Stimulated activated CD4-positive, alpha-beta T cell treated with anti-CD3 and anti-CD28 coated beads, Interleukin-4, amount 100 ng/mL, for 24 hours (primary cell): ENCODE data around the gene MAGEC1.
"Not testable (repeated sequence)": the region's sequence is repeated elsewhere in the genome, so short reads cannot be mapped to it uniquely, and the experiment has no call there.

ENCODE experiments used
- DNase-seq: peaks from one replicate; pipeline ENCODE4 v3.0.0-alpha.2; 2020

The MAGEC1 gene

GRCh38 chrX:141903400-141904155 is at the start of gene MAGEC1:
TSS of gene MAGEC1 (plus strand) at chrX:141903894. CDS start at chrX:141905073, 1,179 bp downstream.
- DNase-seq, result no peak

- no peak for DNase-seq
These were observed 46.2 kb upstream of the MAGEC1 start for GRCh38 chrX:141857479-141857878.

GRCh38 chrX:141879616-141880015 is 24.1 kb upstream of the MAGEC1 start:
- DNase-seq, result no peak

GRCh38 chrX:141888811-141889210 is 14.9 kb upstream of the MAGEC1 start:
- DNase-seq, result not testable (repeated sequence)

GRCh38 chrX:141894733-141895132 is 9.0 kb upstream of the MAGEC1 start:
- no peak for DNase-seq

- DNase-seq, result no peak
These were observed 6.0 kb upstream of the MAGEC1 start for GRCh38 chrX:141897690-141898089.

GRCh38 chrX:141902366-141902765 is 1.3 kb upstream of the MAGEC1 start:
- DNase-seq, result no peak

- no peak for DNase-seq
These were observed 568 bp downstream of the MAGEC1 start for GRCh38 chrX:141904262-141904661.

- DNase-seq, result no peak
These were observed 14.1 kb downstream of the MAGEC1 start for GRCh38 chrX:141917801-141918200.

GRCh38 chrX:141924293-141924692 is 20.6 kb downstream of the MAGEC1 start:
- no peak for DNase-seq

GRCh38 chrX:141928432-141928831 is 24.7 kb downstream of the MAGEC1 start:
- no peak for DNase-seq

GRCh38 chrX:141934059-141934641 is 30.5 kb downstream of the MAGEC1 start:
- DNase-seq, result no peak

- no peak for DNase-seq
These were observed 32.0 kb downstream of the MAGEC1 start for GRCh38 chrX:141935645-141936044.

- no peak for DNase-seq
These were observed 32.4 kb downstream of the MAGEC1 start for GRCh38 chrX:141936080-141936479.

- DNase-seq, result no peak
These were observed 37.5 kb downstream of the MAGEC1 start for GRCh38 chrX:141941234-141941633.

- no peak for DNase-seq
These were observed 41.7 kb downstream of the MAGEC1 start for GRCh38 chrX:141945426-141945825.

- no peak for DNase-seq
These were observed 43.7 kb downstream of the MAGEC1 start for GRCh38 chrX:141947350-141947749.

GRCh38 chrX:141952603-141953002 is 48.9 kb downstream of the MAGEC1 start:
- no peak for DNase-seq

- DNase-seq, result no peak
These were observed 55.0 kb downstream of the MAGEC1 start for GRCh38 chrX:141958675-141959074.
